ENCODE results near the gene RNF112. TPM values are rescaled to one million over a fixed set of nuclear protein-coding genes. Genes with fewer than 3 reads are reported as not detected.

RNF112 gene
- total RNA-seq, 1 donor from 2014 or later: 0.96 TPM

DNA sequence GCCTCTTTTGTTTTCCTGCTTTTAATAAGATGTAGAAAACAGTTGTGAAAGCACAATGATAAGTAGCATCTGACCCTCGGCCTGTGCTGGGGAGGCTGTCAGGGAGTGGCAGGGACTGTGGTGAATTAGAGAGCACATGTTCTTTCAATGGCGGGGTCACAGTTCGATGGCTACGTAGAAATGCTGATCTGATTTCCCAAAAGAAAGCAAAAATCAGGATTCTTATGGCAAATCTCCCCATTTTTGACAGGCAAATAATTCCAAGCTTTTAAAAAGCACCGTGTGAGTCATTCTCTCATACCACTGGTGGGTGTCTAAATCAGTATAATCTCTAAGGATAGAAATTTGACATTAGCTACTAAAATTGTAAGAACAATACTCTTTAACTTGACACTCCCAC is 36.9 kb upstream of the RNF112 start:
- intact Hi-C loops (cut with micrococcal nuclease): no loop called here

DNA sequence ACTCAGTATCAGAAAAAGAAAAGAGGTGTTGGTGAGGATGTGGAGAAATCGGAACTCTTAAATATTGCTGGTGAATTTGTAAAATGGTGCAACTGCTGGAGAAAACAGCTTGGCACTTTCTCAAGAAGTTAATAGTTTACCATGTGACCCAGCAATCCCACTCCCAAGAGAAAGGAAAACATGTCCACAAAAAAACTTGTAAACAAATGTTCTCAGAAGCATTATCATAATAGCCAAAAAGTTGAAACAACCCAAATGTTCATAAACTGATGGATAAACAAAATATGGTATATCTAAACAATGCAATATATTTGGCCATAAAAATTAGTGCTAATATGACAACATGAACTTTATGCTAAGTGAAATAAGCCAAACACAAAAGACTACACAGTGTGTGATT is 35.3 kb upstream of the RNF112 start:
- intact Hi-C loops (cut with micrococcal nuclease): loop anchor here (5.0 kb wide), 4 partner anchors 602 to 1783 kb away; partner anchors contain the start of genes AKAP10, ALKBH5 and PEMT

DNA sequence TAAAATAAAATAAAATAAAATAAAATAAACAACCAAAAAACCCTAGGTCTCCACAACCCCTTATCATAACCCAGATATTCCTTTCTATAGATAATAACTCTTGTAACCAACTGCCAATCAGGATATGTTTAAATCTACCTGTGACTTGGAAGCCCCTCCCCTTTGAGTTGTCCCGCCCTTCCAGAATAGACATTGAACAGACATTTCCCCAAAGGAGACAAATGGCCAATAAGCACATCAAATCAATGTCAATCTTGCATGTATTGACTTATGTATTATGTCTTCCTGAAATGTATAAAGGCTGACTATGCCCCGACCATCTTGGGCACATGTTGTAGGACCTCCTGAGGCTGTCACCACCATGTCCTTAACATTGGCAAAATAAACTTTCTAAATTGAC is 34.2 kb upstream of the RNF112 start:
- intact Hi-C loops (cut with micrococcal nuclease): loop anchor here (1.0 to 5.0 kb wide), 6 partner anchors 15 to 1785 kb away; partner anchors contain the start of genes AKAP10, ALKBH5, B9D1 and PEMT

- intact Hi-C loops (cut with micrococcal nuclease): loop anchor here (1.0 to 5.0 kb wide), 10 partner anchors 8 to 1786 kb away; partner anchors contain the start of genes AKAP10, ALDH3A2, ALKBH5 and B9D1
Measured at GRCh38 chr17:19377602-19378415, 33.2 kb upstream of the RNF112 start.

DNA sequence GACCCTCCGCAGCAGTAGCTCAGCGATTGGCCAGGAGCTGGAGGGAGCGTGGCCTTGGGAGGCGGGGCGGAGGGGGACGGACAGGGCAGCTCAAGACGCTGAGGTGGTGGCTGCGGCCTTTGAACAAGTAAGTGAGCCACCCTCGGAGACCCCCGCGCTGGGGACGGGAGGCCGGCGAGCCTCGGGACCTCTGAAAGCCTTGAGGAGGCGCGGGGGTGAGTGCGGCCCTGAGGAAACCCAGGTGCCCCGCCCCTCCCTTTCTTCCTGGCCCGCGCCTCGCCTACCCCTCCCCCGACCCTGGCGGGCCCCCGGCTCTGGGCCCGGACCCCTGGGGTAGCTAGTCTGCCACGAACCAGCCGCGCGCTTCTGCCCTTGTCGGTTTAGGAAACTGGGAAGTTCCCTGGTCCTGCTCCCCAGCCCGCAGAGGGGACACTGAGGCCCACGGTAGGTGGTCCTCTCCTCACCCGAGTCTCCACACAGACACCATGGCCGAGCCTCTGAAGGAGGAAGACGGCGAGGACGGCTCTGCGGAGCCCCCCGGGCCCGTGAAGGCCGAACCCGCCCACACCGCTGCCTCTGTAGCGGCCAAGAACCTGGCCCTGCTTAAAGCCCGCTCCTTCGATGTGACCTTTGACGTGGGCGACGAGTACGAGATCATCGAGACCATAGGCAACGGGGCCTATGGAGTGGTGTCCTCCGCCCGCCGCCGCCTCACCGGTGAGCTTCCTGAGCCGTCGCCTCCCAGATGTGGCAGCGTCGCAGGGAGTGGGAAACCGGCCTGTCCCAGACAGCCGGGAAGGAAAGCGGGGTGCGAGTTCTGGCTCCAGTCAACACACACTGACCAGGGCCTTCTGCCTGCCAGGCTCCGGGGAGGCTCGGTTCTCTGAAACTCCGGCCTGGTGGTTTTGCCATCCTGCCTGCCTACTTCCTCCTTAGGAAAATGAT is 32.3 kb upstream of the RNF112 start, which contains the start of gene MAPK7:
MAPK7 (plus strand) TSS at position 83 of the 945 bp plus-strand sequence; CDS start at position 486, 403 bp downstream.
- intact Hi-C loops (cut with micrococcal nuclease): loop anchor here (1.0 to 5.0 kb wide), 8 partner anchors 8 to 1786 kb away; partner anchors contain the start of genes AKAP10, ALDH3A2, ALKBH5 and PEMT

- intact Hi-C loops (cut with micrococcal nuclease): loop anchor here (5.0 kb wide), 4 partner anchors 598 to 1787 kb away; partner anchors contain the start of genes AKAP10, ALKBH5 and PEMT
Measured at GRCh38 chr17:19379361-19380065, 31.5 kb upstream of the RNF112 start.

GRCh38 chr17:19380481-19381301 is 30.3 kb upstream of the RNF112 start:
- intact Hi-C loops (cut with micrococcal nuclease): no loop called here

DNA sequence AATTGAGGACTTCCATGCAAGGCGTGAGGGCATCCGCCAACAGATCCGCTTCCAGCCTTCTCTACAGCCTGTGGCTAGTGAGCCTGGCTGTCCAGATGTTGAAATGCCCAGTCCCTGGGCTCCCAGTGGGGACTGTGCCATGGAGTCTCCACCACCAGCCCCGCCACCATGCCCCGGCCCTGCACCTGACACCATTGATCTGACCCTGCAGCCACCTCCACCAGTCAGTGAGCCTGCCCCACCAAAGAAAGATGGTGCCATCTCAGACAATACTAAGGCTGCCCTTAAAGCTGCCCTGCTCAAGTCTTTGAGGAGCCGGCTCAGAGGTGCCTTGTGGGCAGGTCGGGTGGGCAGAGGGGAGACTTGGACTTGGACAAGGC is 29.7 kb upstream of the RNF112 start:
- intact Hi-C loops (cut with micrococcal nuclease): no loop called here

GRCh38 chr17:19381741-19382444 is 29.1 kb upstream of the RNF112 start:
- intact Hi-C loops (cut with micrococcal nuclease): no loop called here

- intact Hi-C loops (cut with micrococcal nuclease): no loop called here
Measured at GRCh38 chr17:19382531-19383444, 28.2 kb upstream of the RNF112 start.

DNA sequence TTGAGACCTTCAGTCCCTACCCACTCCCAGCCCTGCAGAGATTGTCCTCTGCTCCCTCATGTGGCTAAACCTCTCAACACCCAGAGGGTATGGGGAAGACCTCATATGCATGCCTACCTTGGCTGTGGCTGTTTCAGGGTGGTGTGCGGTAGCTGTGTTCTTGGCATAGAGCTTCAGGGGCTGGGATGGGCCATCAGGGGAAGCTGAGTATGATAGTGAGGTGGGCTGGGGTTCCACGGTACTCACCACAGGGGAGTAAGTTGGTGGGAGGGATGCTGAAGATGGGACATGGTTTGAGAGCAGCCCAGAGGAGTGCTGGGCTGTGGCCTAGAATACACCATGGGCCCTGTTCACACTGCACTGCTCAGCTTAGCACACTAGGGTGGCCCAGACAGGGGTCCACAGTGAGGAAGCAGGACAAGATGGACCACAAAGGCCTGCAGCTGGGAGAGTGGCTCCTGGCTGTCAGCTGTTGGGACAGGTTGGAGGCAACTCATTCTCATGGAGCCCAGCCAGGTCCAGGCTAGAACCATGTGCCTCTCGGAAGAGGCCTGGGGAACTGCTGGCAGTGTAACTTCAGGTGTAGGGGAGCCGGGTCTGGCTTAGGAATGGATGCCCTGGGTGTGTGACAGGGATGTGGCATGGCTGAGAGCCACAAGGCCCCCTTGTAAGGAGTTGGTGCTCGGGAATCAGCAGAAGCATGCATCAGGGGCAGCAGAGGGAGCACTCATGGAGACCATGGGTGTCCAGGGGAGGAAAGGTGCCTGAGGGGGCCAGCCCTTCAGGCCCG is 27.2 kb upstream of the RNF112 start:
- intact Hi-C loops (cut with micrococcal nuclease): no loop called here

DNA sequence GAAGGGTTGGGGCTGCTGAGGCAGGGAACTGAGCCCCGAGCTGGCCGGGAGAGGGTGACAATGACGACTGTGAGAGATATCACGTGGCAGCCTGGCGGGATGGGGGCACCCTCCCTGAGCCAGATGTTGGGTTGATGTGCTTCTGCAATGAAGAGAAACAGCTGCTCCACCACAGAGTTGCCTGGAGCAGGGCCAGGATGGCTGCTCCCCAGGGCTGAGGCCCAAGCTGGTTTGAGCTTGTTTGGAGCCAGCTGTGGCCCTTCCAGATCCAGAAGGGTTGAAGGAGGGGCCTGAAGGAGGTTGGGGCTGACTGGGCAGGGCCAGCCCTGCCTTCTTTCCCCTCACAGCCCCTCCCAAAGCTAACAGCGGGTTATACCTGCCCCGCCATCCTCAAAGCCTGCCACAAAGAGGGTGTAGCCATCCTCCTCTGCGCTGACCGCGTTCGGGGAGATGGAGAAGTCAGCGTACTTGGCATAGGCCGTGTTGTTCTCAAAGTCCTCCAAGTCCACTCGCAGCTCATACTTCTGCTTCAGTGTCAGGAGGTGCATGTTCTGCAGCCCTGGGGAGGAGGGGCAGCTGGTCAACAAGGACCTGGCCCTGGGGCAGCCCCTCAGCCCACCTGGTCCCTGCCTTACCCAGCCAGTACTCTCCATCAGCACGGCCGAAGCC is 26.2 kb upstream of the RNF112 start:
- intact Hi-C loops (cut with micrococcal nuclease): no loop called here

GRCh38 chr17:19385521-19385983 is 25.5 kb upstream of the RNF112 start:
- intact Hi-C loops (cut with micrococcal nuclease): no loop called here

DNA sequence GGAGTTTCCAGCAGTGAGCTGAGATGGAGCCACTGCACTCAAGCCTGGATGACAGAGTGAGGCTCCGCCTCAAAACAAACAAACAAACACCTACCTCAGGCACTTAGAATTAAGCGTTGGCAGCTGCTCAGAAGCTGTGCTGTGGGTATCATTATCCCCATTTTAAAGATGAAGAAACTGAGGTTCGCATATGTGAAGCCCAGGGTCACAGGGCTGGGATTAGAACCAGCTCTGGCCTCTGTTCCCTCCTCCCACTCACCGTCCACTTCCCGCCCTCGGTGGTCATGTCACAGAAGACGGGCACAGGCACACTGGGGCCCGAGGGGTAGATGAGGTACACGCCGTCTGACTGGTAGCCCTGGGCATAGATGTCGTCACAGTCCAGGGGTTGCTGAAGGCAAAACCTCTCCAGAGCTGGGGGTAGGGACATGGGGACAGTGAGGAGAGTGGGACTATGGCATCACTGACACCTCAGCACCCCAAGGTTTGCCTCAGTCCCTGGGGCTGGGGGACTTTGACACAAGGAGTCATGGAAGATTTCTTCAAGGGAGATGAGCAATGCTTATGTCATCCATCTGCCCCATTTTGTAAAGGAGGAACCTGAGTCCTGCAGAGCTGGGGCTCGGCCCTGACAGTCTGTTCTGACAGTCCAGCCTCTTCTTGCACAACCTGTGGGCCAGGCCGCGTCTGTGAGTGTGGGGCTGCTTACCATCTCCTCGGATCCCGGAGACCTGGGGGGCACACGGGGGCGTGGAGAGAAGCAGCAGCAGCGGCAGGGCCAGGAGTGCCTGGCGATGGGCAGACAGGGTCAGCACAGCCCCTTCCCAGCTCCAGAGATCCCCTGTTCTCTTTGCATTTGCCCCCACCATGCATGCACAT is 24.7 kb upstream of the RNF112 start:
- intact Hi-C loops (cut with micrococcal nuclease): no loop called here

DNA sequence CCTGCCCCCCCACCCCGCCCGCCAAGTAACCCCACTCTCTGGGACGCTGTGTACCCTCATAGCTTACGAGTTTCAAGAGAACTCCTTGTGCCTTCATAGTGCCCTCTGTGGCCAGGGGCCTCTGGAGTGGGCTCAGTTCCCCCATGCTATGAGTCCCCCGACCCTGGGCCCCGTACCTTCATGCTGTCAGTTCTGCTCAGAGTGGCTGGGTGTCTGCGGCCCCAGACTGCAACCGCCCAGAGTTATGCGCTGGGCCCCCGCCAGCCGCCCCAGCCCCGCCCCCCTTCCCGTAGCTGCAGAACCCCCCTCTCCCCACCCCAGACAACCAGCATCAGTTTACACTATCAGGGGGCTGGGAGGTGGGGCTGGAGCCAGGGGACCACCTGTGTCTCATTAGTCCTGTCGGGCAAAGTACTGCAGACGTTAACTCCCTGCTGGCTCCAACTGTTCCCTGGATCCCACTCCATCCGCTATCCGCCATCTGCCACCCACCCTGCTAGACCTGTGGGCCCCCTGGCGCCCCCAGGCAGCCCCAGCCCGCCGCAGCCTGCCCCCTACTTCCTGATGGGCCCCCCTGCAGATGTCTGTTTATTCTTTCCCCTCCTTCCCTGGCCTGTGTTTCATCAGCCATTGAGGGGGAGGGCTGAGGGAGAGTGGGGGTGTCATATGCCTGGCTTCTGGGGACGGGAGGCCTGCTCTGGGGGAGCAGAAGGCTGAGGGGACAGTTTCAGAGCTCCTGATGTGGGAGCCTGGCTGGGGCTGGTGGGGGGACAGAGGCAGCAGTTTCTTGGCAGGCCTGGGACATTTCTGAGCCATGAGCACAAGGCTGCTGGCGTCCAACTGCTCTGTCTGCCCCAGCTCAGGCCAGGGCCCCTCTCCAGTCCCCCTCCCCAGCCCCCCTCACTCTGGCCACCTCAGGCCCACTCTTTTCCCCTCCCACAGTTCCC is 23.8 kb upstream of the RNF112 start, which contains the start of gene MFAP4:
MFAP4 (minus strand) TSS at position 217 of the 947 bp plus-strand sequence; CDS start at position 182, 35 bp downstream.
- intact Hi-C loops (cut with micrococcal nuclease): no loop called here
